Gastrocnemius medialis (tissue), 4 donors: ENCODE results near the gene TGFBR1.

ENCODE experiments used
- POLR2A ChIP-seq, 2 donors: fragments of 450-650 bp; IDR thresholded peaks; one replicate each; pipeline ENCODE4 v1.6.1; 2017; ENCODE audit warnings: antibody characterized with exemption in 2 of 2, mild to moderate bottlenecking in 2 of 2, moderate library complexity in 2 of 2
- TF ChIP-seq, protein P1 (sequence below), 5 experiments: fragments of 450-650 bp in 3 of 5; fragments of 200-600 bp in 2 of 5; sonication (generic) in 2 of 5; IDR thresholded peaks in 4 of 5; conservative IDR thresholded peaks in 1 of 5; 1 replicate in 4 of 5; 2 replicates in 1 of 5; pipeline ENCODE4 v1.5.1; 2016 to 2019; ENCODE audit warnings: antibody characterized with exemption in 5 of 5, mild to moderate bottlenecking in 3 of 5, moderate library complexity in 3 of 5

DNA sequence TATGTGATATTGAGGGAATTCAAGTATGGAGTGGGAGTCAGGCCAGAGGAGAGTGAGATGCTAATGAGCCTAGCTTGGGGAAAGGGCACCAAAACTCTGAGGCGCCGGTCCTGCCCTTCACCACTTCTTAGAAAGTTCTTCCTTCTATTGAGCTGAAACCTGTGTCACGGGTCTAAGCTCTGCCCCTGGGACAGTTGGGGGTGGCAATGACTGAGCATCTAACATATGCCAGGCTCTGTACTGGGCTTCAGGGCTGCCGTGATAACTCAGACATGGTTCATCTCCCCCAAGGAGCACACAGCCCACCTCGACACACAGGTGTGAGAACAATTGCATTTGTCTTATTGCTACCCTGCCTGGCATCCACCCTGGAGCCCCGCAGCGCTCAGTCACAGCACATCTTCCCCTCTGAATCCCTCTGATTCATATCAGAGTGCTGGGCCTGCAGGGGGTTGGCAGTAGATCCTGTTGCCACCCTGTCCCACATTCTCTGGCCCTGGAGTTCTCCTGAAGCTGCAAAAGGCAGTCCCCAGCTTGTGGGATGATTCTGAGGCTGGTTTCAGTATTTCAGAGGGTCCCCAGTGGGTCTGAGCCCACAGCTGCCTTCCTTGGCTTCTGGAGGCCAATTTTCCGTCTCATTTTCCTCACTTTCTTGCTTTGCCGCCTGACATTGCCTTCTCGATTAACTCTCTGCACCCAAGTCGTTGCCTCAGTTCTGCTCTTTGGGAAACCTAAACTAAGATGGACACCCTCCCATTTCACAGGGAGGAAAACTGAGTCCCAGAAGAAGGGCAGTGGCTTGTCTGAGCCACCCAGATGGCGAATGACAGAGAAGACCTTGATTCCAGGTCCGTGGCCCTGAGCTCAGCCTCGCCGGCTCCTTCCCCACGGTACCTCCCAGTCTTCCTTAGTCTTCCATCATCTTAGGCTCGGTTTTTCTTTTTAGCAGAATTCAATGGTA is 74.3 kb downstream of the TGFBR1 start:
- TF ChIP-seq, protein P1, sequence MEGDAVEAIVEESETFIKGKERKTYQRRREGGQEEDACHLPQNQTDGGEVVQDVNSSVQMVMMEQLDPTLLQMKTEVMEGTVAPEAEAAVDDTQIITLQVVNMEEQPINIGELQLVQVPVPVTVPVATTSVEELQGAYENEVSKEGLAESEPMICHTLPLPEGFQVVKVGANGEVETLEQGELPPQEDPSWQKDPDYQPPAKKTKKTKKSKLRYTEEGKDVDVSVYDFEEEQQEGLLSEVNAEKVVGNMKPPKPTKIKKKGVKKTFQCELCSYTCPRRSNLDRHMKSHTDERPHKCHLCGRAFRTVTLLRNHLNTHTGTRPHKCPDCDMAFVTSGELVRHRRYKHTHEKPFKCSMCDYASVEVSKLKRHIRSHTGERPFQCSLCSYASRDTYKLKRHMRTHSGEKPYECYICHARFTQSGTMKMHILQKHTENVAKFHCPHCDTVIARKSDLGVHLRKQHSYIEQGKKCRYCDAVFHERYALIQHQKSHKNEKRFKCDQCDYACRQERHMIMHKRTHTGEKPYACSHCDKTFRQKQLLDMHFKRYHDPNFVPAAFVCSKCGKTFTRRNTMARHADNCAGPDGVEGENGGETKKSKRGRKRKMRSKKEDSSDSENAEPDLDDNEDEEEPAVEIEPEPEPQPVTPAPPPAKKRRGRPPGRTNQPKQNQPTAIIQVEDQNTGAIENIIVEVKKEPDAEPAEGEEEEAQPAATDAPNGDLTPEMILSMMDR (IDR thresholded peaks at IDR 0.05 in 4 of 5, conservative IDR thresholded peaks at IDR 0.05 in 1 of 5), result no peak
- no peak for TF ChIP-seq POLR2A (IDR thresholded peaks at IDR 0.05)
